ENCODE measurements around the gene GRP. TPM values are rescaled to one million over a fixed set of nuclear protein-coding genes. Genes with fewer than 3 reads are reported as not detected.

GRP gene
- polyA plus RNA-seq, 3 donors = not detected

DNA sequence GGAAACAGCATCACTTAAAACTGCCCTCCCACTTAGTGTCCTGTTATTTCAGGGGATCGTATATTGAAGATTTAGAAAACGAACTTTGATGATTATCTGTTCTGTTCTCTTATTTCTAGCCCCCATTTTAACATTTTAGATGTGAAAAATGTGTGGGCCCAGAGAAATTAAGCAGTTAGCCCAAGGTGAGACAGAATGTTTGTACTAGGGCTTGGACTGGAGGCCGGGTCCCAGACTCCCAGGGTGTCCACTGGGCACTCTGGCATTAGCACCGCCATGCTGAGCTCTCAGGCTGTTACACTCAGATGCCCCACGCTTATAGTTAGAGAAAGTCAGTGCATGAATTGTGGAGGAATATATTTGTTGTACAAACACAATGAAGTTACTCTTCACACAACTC, 58.8 kb downstream of the GRP start:
- TF ChIP-seq, protein P1, sequence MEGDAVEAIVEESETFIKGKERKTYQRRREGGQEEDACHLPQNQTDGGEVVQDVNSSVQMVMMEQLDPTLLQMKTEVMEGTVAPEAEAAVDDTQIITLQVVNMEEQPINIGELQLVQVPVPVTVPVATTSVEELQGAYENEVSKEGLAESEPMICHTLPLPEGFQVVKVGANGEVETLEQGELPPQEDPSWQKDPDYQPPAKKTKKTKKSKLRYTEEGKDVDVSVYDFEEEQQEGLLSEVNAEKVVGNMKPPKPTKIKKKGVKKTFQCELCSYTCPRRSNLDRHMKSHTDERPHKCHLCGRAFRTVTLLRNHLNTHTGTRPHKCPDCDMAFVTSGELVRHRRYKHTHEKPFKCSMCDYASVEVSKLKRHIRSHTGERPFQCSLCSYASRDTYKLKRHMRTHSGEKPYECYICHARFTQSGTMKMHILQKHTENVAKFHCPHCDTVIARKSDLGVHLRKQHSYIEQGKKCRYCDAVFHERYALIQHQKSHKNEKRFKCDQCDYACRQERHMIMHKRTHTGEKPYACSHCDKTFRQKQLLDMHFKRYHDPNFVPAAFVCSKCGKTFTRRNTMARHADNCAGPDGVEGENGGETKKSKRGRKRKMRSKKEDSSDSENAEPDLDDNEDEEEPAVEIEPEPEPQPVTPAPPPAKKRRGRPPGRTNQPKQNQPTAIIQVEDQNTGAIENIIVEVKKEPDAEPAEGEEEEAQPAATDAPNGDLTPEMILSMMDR (IDR thresholded peaks at IDR 0.05) = no peak
- peaks cover 43 to 70% (median 59%) of the 10 kb centered on the region in 3 donors for H3K27me3 Mint-ChIP-seq (ENCODE audit: low read depth in 3 of 3)
- H3K27ac Mint-ChIP-seq = no peak overlapping the region
- DNase-seq = no peak
- Histone ChIP-seq H3K27ac (ENCODE audit: low read depth in 1 of 2, low read length in 2 of 2) (no peak overlapping the region), H2AFZ (ENCODE audit: insufficient read depth, low read depth, low read length, poor library complexity, severe bottlenecking) (no peak overlapping the region), H3K36me3 (replicated peaks in 1 of 2; ENCODE audit: control insufficient read depth in 1 of 2, insufficient read depth in 2 of 2, low read length in 2 of 2) (no peaks in the 10 kb centered on the region), H3K79me2 (ENCODE audit: insufficient read depth, low read length) (no peaks in the 10 kb centered on the region), H3K4me3 (replicated peaks in 1 of 3; ENCODE audit: low read depth in 2 of 3, low read length in 3 of 3) (no peak overlapping the region), H3K9me3 (replicated peaks in 1 of 2; ENCODE audit: control insufficient read depth in 1 of 2, insufficient read depth in 1 of 2, low read length in 2 of 2) (peaks cover 0 to 10% of the 10 kb centered on the region in 2 donors), H4K20me1 (ENCODE audit: insufficient read depth, low read length) (no peaks in the 10 kb centered on the region), H3K4me1 (ENCODE audit: control insufficient read depth in 1 of 2, insufficient read depth in 2 of 2, low read length in 2 of 2) (no peaks in the 10 kb centered on the region), H3K27me3 (ENCODE audit: control insufficient read depth in 2 of 2, insufficient read depth in 2 of 2, low read length in 2 of 2) (peaks cover 44 to 63% of the 10 kb centered on the region in 2 donors), H3K9ac (ENCODE audit: insufficient read depth, low read length, poor library complexity, severe bottlenecking) (no peak overlapping the region), H3K4me2 (replicated peaks; ENCODE audit: extremely low read depth, low read length, poor library complexity, severe bottlenecking) (no peak overlapping the region)
- no CpG with 5 or more reads among the region's 5 CpGs for WGBS (ENCODE audit: insufficient coverage)
- H3K9me3 Mint-ChIP-seq = peaks cover 0 to 10% (median 7%) of the 10 kb centered on the region in 7 donors
- peaks cover 0 to 5% of the 10 kb centered on the region in 2 donors for H3K36me3 Mint-ChIP-seq
- intact Hi-C loops (cut with micrococcal nuclease) = no loop called here
- H3K4me1 Mint-ChIP-seq = peaks cover under 1% of the 10 kb centered on the region
- H3K4me3 Mint-ChIP-seq = no peak overlapping the region

DNA sequence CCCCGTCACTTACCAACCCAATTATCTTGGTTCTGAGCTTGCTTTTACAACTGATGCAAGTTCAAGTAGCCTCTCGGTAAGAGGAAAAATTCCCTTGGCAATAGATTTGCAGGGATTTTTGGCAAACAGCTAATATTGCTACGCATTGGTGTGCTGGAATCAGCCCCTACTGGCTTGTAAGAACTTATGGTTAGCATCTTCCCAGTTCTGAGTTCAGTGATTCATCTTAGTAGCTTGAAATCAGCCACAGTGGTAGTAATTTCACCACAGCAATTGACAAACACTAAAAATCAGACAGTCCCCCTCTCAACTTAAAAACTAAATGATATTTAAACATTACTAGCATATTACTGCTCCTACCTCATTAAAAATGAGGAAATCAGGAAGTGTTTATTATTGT, 59.2 kb downstream of the GRP start:
- no peak overlapping the region for H3K4me3 ChIP-seq (replicated peaks in 1 of 3; ENCODE audit: low read depth in 2 of 3, low read length in 3 of 3)
- WGBS (ENCODE audit: insufficient coverage) = 71% methylated on average over 1 of the region's 3 CpGs
- no peaks in the 10 kb centered on the region for H3K36me3 ChIP-seq (replicated peaks in 1 of 2; ENCODE audit: control insufficient read depth in 1 of 2, insufficient read depth in 2 of 2, low read length in 2 of 2)
- no peaks in the 10 kb centered on the region for H3K4me1 ChIP-seq (ENCODE audit: control insufficient read depth in 1 of 2, insufficient read depth in 2 of 2, low read length in 2 of 2)
- peaks cover 41 to 59% of the 10 kb centered on the region in 2 donors for H3K27me3 ChIP-seq (ENCODE audit: control insufficient read depth in 2 of 2, insufficient read depth in 2 of 2, low read length in 2 of 2)
- no peak overlapping the region for H3K4me3 Mint-ChIP-seq
- no peaks in the 10 kb centered on the region for H3K4me1 Mint-ChIP-seq
- TF ChIP-seq, protein P1 (IDR thresholded peaks at IDR 0.05) = no peak
- peaks cover 0 to 6% (median 3%) of the 10 kb centered on the region in 7 donors for H3K9me3 Mint-ChIP-seq
- no peak overlapping the region for H2AFZ ChIP-seq (ENCODE audit: insufficient read depth, low read depth, low read length, poor library complexity, severe bottlenecking)
- H3K27ac Mint-ChIP-seq = no peak overlapping the region
- H4K20me1 ChIP-seq (ENCODE audit: insufficient read depth, low read length) = no peaks in the 10 kb centered on the region
- DNase-seq = no peak
- H3K79me2 ChIP-seq (ENCODE audit: insufficient read depth, low read length) = no peaks in the 10 kb centered on the region
- peaks cover 0 to 2% of the 10 kb centered on the region in 2 donors for H3K36me3 Mint-ChIP-seq
- H3K27ac ChIP-seq (ENCODE audit: low read depth in 1 of 2, low read length in 2 of 2) = no peak overlapping the region
- no peak overlapping the region for H3K9ac ChIP-seq (ENCODE audit: insufficient read depth, low read length, poor library complexity, severe bottlenecking)
- peaks cover 0 to 6% of the 10 kb centered on the region in 2 donors for H3K9me3 ChIP-seq (replicated peaks in 1 of 2; ENCODE audit: control insufficient read depth in 1 of 2, insufficient read depth in 1 of 2, low read length in 2 of 2)
- intact Hi-C loops (cut with micrococcal nuclease) = no loop called here
- no peak overlapping the region for H3K4me2 ChIP-seq (replicated peaks; ENCODE audit: extremely low read depth, low read length, poor library complexity, severe bottlenecking)
- peaks cover 43 to 70% (median 59%) of the 10 kb centered on the region in 3 donors for H3K27me3 Mint-ChIP-seq (ENCODE audit: low read depth in 3 of 3)

All from CD14-positive monocyte (primary cell).